Hippocampal formation (tissue), 2 donors: ENCODE results near the gene SLC46A1.

Experiments
- DNase-seq, 2 donors: peaks; one replicate each; lab custom pipeline; 2025; lab: John Stamatoyannopoulos, UW

Gene SLC46A1

GRCh38 chr17:28381141-28381825 is 24.7 kb downstream of the SLC46A1 start:
- no peak for DNase-seq

- DNase-seq, result no peak
Observed at GRCh38 chr17:28379814-28380801, 25.9 kb downstream of the SLC46A1 start.

GRCh38 chr17:28372945-28373274 is 33.1 kb downstream of the SLC46A1 start:
- DNase-seq, result no peak

- DNase-seq, result no peak
Observed at GRCh38 chr17:28372203-28372944, 33.6 kb downstream of the SLC46A1 start.

- peak; percentile 62 to 70 for DNase-seq
Observed at GRCh38 chr17:28371245-28372202, 34.5 kb downstream of the SLC46A1 start, which contains the start of gene SARM1. SARM1 (plus strand) TSS chr17:28371694; CDS start chr17:28372033, 339 bp downstream.

GRCh38 chr17:28370744-28371103 is 35.3 kb downstream of the SLC46A1 start:
- DNase-seq, result no peak

GRCh38 chr17:28370035-28370743 is 35.8 kb downstream of the SLC46A1 start, which contains the start of gene VTN:
VTN (minus strand) TSS chr17:28370307; CDS start chr17:28370203, 104 bp downstream.
- no peak for DNase-seq

- no peak for DNase-seq
Observed at GRCh38 chr17:28369684-28370034, 36.4 kb downstream of the SLC46A1 start.

GRCh38 chr17:28368915-28369683 is 36.9 kb downstream of the SLC46A1 start:
- DNase-seq, result no peak

GRCh38 chr17:28368306-28368831 is 37.6 kb downstream of the SLC46A1 start:
- no peak for DNase-seq

- DNase-seq, result no peak
Observed at GRCh38 chr17:28367641-28368305, 38.2 kb downstream of the SLC46A1 start.

GRCh38 chr17:28366605-28367004 is 39.4 kb downstream of the SLC46A1 start:
- DNase-seq, result no peak

GRCh38 chr17:28365487-28365886 is 40.5 kb downstream of the SLC46A1 start:
- DNase-seq, result no peak

GRCh38 chr17:28364665-28365363 is 41.2 kb downstream of the SLC46A1 start, which contains the start of gene SEBOX:
SEBOX (minus strand) TSS chr17:28365199; CDS start chr17:28365151, 48 bp downstream.
- DNase-seq, result no peak

GRCh38 chr17:28363776-28364650 is 42.0 kb downstream of the SLC46A1 start:
- DNase-seq, result no peak

- DNase-seq, result no peak
Observed at GRCh38 chr17:28363186-28363585, 42.8 kb downstream of the SLC46A1 start.

- DNase-seq, result no peak
Observed at GRCh38 chr17:28357901-28358197, 48.2 kb downstream of the SLC46A1 start.
